ENCODE results near the gene TADA1.
"Not testable (repeated sequence)": the region's sequence is repeated elsewhere in the genome, so short reads cannot be mapped to it uniquely, and the experiment has no call there.

TADA1 gene

DNA sequence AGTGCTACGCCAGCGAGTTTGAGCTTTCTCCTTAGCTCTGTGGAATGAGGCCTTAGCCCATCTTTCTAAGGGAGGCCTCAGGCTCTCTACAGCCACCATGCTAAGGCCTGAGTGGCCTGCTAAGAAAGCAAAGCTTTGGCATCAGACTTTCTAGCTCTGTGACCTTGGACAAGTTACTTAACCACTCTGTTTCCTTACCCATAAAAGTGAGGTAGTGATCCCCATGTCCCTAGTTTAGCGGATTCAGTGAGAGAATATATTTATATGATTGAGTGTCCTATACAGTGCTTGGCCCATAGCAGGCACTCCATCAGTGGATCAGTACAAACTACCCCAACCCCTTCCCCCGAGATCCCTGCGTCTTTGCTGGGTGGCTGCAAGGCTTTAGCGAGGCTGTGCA lies 32.7 kb downstream of the TADA1 start:
- no peak for DNase-seq

DNA sequence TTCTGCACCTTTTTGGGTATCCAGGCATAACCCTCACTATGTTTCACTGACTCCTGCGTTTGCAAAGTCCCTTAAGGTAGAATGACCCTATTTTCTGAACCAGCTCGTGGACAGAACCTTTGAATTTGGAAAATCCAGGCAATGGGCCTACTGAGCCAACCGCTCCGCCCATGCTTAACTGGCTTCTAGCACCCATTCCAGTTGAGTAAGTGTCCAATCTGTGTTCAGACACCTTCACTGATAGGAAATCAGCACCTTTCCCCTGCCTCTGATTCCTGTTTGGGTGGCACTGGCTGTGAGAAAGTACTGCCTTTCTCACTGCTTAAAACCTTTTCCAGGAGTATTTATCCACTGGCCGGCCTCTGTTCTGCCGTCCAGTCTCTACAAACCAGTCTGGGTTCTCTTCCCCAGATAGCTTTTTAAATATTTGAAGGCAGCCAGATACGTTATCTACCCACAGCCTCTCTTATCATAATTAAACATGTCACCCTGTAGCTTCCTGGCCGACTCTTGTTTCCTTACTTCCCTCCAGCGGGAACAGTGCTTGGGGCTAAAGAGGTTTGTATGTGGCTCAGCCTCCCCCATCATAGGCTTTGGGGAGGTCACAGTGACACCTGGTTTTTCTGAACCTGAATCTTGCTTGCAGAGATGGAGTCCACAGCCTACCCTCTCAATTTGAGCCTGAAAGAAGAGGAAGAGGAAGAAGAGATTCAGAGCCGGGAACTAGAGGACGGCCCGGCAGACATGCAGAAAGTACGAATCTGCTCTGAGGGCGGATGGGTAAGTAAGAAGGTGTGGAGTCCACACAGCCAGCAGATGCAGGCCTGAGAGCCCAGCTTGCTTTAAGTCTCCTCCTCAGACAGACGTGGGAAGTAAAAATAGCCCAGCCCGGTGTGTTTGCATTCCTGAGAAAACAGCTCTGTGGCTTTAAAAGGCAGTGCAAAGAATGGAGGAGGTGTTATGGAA lies 35.5 kb downstream of the TADA1 start:
- DNase-seq, result no peak

DNA sequence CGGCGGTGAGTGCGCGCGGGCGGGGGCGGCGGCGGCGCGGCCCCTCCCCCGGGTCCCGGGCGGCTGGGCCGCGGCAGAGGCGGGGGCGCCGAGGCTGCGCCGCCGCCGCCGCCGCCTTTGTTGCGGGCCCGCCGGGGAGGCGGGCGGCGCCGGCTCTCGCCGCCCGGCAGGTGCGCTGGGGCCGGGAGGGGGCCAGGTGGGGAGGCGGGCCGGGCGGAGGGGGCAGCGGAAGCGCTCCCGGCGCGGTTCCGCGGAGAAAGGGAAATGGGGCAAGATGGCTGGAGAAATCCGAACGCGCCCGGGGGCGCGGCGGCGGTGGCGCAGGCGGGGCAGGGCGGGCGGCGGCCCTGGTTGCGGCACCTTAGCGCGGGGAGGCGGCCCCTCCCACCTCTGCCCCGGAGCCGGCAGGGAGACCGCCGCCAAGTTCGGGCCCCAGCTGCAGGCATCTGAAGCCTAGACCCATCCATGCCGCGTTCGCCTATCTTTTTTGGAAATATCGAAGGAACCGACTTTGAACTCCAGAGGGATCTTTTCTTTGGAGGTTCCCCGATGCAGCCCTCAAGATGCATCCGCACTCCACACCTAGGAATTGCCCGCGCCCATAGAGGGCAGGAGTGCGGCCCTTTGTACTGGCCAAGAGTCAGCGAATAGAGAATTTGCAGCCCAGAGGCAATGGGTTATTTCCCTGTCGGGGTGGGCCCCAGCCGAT lies 36.3 kb downstream of the TADA1 start:
- DNase-seq, result peak; percentile 56

- peak; percentile 83 for DNase-seq
Observed at GRCh38 chr1:166838766-166839599, 37.1 kb downstream of the TADA1 start, which contains the start of gene POGK. TSS of gene POGK (plus strand) at chr1:166839475. CDS start at chr1:166840957, 1,482 bp downstream.

DNA sequence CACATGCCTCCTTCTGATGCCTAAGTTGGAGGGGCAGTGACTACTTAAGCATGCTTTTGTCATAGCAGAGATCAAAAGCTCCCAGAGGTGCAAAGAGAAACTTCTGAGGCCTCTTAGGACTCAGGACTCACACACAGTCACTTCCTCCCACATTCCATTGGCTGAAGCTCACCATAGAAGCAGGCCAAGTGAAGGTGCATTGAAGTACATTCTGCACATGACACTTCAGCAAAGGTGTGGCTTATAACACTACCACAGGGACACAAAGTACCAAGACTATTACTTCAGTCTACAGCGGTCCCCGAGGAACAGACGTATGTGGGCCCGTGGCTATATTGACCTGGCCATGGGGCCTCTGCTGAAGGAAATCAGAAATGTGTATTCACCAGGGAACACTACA lies 39.3 kb downstream of the TADA1 start:
- DNase-seq, result no peak

- DNase-seq, result not testable (repeated sequence)
Observed at GRCh38 chr1:166829762-166830161, 46.3 kb downstream of the TADA1 start.

DNA sequence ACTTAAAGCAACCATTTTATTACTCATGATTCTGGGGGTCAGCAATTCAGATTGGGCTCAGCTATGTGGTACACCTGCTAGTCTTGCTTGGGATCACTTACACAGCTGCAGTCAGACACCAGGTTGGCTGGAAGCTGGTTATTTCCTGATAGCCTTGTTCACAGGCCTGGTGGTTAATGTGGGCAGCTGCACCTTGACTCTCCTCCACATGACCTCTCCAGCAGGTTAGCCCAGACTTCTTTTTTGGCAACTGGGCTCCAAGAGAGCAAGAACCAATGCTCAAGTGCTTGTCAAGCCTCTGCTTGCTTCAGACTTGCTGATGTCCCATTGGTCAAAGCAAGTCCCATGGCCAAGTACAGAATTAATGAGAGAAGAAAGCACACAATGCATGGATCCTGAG lies 48.6 kb downstream of the TADA1 start:
- DNase-seq, result no peak

GRCh38 chr1:166822385-166822784 lies 53.7 kb downstream of the TADA1 start:
- DNase-seq, result no peak

DNA sequence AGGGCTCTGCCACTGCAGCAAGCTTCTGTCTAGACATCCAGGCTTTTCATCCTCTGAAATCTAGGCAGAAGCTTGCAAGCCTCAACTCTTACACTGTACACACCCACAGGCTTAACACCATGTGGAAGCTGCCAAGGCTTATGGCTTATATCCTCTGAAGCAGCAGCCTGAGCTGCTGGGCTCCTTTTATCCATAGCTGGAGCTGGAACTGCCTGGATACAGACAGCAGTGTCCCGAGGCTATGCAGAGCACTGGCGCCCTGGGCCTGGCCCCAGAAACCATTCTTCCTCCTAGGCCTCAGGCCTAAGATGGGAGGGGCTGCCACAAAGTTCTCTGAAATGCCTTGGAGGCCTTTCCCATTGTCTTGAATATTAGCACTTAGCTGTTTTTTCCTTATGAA lies 56.1 kb downstream of the TADA1 start:
- no peak for DNase-seq

GRCh38 chr1:166814611-166815010 lies 61.5 kb downstream of the TADA1 start:
- DNase-seq, result no peak

DNA sequence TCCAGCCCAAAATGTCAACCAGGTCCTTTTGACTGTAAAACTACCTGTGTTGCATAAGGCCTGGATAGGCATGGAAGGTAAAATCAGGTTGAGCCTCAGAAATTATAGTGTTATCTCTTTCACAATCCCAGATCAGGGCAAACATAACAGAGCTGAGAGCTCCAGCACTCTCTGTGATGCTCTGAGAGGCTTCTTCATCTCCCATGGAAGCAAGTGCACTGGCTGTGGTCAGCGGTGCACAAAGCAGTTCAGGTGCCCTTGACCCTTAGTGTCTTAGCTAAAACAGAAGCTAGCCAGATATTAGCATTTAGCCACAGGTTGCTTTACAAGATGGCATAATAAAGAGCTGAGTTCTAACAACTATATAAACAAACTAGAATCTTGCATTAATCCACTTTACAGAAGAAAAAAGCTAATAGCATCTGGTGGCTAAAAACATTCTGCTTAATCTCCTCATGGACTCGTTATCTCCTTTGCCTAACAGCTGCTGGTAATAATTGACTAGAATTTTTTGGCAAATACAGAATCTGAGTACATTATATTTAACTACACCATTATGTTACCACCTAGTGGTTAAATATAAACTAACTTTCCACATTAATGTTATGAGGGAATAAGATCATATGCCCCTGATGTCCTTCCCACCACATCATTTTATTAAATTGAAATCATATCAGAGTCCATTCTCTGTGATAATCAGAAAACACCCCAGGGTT lies 62.4 kb downstream of the TADA1 start:
- peak; percentile 17 for DNase-seq

DNA sequence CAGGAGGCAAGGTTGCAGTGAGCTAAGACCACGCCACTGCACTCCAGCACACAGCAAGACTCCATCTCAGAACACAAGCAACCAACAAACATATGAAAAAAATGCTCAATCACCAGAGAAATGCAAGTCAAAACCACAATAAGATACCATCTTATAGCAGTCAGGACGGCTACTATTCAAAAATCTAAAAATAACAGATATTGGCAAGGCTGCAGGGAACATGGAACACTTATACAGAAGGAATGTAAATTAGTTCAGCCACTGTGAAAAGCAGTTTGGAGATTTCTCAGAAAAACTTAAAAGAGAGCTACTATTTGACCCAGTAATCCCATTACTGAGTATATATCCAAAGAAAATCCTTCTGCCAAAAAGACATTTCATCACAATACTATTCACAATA lies 64.4 kb downstream of the TADA1 start:
- DNase-seq, result no peak

- no peak for DNase-seq
Observed at GRCh38 chr1:166808952-166809351, 67.1 kb downstream of the TADA1 start.
